Neural cell (in vitro differentiated cells): ENCODE measurements around the gene SELENOF.

ENCODE experiments used
- TF ChIP-seq, protein P1 (sequence below): IDR thresholded peaks from 2 replicates; pipeline ENCODE4 v1.6.1; 2012; ENCODE audit warnings: borderline replicate concordance
- TF ChIP-seq, protein P2 (sequence below): fragments of 450-650 bp; IDR thresholded peaks from 2 replicates; pipeline ENCODE4 v1.5.1; 2014; ENCODE audit warnings: antibody characterized with exemption, mild to moderate bottlenecking, moderate library complexity; ENCODE audit not compliant: poor library complexity, severe bottlenecking

DNA sequence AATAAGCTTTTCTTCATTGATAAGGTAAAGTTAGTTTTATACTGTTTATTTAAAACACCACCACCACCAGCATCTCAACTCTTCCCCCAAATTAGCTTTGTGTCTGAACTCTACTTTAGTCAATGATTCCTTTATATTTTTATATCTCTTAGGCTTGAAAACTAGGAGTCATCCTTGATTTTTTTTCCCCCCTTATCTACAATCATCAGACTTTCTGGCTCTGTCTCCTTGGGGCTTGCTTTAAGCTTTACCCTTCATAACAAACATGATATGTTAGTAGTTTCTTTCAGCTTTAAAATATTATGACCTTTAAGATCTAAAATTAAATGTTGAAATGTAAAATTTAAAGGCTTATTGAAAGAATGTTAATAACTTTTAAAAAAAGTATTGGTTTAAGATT is 28.8 kb upstream of the SELENOF start:
- TF ChIP-seq, protein P1, sequence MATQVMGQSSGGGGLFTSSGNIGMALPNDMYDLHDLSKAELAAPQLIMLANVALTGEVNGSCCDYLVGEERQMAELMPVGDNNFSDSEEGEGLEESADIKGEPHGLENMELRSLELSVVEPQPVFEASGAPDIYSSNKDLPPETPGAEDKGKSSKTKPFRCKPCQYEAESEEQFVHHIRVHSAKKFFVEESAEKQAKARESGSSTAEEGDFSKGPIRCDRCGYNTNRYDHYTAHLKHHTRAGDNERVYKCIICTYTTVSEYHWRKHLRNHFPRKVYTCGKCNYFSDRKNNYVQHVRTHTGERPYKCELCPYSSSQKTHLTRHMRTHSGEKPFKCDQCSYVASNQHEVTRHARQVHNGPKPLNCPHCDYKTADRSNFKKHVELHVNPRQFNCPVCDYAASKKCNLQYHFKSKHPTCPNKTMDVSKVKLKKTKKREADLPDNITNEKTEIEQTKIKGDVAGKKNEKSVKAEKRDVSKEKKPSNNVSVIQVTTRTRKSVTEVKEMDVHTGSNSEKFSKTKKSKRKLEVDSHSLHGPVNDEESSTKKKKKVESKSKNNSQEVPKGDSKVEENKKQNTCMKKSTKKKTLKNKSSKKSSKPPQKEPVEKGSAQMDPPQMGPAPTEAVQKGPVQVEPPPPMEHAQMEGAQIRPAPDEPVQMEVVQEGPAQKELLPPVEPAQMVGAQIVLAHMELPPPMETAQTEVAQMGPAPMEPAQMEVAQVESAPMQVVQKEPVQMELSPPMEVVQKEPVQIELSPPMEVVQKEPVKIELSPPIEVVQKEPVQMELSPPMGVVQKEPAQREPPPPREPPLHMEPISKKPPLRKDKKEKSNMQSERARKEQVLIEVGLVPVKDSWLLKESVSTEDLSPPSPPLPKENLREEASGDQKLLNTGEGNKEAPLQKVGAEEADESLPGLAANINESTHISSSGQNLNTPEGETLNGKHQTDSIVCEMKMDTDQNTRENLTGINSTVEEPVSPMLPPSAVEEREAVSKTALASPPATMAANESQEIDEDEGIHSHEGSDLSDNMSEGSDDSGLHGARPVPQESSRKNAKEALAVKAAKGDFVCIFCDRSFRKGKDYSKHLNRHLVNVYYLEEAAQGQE = no peak
- TF ChIP-seq, protein P2, sequence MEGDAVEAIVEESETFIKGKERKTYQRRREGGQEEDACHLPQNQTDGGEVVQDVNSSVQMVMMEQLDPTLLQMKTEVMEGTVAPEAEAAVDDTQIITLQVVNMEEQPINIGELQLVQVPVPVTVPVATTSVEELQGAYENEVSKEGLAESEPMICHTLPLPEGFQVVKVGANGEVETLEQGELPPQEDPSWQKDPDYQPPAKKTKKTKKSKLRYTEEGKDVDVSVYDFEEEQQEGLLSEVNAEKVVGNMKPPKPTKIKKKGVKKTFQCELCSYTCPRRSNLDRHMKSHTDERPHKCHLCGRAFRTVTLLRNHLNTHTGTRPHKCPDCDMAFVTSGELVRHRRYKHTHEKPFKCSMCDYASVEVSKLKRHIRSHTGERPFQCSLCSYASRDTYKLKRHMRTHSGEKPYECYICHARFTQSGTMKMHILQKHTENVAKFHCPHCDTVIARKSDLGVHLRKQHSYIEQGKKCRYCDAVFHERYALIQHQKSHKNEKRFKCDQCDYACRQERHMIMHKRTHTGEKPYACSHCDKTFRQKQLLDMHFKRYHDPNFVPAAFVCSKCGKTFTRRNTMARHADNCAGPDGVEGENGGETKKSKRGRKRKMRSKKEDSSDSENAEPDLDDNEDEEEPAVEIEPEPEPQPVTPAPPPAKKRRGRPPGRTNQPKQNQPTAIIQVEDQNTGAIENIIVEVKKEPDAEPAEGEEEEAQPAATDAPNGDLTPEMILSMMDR = no peak
